Stimulated activated CD4-positive, alpha-beta T cell treated with anti-CD3 and anti-CD28 coated beads, Interleukin-15, amount 100 ng/mL, for 48 hours (primary cell): ENCODE results near the gene NUBPL.
"Not testable (repeated sequence)": the region's sequence is repeated elsewhere in the genome, so short reads cannot be mapped to it uniquely, and the experiment has no call there.

Source experiments
- DNase-seq, 2 donors: peaks; one replicate each; pipeline ENCODE4 v3.0.0-alpha.2; 2020; ENCODE audit warnings: low read depth in 2 of 2

NUBPL gene

GRCh38 chr14:31578266-31578665, 17.1 kb downstream of the NUBPL start:
- no peak for DNase-seq

- DNase-seq = no peak
These were observed 17.7 kb downstream of the NUBPL start for GRCh38 chr14:31578792-31579501.

GRCh38 chr14:31580234-31580633, 19.0 kb downstream of the NUBPL start:
- DNase-seq = no peak

- DNase-seq = no peak
These were observed 21.1 kb downstream of the NUBPL start for GRCh38 chr14:31582286-31582691.

GRCh38 chr14:31582836-31583452, 21.7 kb downstream of the NUBPL start:
- no peak for DNase-seq

GRCh38 chr14:31590206-31590605, 29.0 kb downstream of the NUBPL start:
- no peak for DNase-seq

- no peak for DNase-seq
These were observed 30.9 kb downstream of the NUBPL start for GRCh38 chr14:31592122-31592521.

- DNase-seq = no peak
These were observed 31.4 kb downstream of the NUBPL start for GRCh38 chr14:31592631-31593030.

DNA sequence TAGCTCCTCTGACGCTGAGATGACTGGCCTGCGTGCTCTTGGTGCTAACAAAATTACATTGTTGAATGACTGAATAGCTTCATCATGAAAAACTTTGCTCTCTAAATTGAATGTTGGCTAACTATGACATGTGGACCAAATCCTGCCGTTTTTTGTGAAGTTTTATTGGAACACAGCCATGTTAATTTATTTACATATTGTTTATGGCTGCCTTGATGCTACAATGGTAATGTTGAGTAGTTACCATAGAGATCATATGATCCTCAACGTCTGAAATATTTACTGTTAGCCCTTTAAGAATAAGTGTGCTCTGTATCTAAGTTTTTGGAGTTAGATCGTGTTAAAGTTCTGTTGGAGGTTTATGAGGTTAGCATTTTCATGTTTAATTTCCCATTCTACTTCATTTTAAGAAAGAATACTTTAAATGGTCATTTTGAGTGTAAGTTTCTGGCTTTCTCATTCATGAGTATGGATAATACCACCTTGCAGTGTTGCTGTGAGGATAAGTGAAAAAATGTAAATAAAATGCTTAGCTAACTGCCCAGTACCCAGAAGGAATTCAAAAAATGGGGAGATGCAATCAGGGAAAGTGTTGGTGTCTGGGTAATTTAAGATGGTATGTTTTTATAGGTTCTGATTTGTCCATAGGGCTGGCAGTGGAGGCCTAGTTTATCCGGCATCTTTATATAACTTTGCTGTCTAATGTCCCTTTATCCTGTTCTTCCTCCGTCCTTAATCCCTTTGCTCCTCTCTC, 35.3 kb downstream of the NUBPL start:
- no peak for DNase-seq

- DNase-seq = no peak
These were observed 44.5 kb downstream of the NUBPL start for GRCh38 chr14:31605702-31606101.

GRCh38 chr14:31611778-31612433, 50.7 kb downstream of the NUBPL start:
- DNase-seq = no peak

DNA sequence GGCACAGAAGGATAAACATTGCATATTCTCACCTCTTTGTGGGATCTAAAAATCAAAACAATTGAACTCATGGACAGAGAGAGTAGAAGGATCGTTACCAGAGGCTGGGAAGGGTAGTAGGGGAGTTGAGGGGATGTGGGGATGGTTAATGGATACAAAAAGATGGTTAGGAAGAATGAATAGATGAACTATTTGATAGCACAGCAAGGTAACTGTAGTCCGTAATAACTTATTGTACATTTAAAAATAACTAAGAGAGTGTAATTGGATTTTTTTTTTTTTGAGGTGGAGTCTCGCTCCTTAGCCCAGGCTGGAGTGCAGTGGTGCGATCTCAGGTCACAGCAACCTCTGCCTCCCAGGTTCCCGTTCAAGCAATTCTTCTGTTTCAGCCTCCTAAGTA, 52.0 kb downstream of the NUBPL start:
- DNase-seq = no peak

DNA sequence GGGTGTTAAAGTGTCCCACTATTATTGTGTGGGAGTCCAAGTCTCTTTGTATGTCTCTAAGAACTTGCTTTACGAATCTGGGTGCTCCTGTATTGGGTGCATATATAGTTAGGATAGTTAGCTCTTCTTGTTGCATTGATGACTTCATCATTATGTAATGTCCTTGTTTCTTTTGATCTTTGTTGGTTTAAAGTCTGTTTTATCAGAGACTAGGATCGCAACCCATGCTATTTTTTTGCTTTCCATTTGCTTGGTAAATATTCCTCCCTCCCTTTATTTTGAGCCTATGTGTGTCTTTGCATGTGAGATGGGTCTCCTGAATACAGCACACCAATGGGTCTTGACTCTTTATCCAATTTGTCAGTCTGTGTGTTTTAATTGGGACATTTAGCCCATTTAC, 57.7 kb downstream of the NUBPL start:
- DNase-seq = not testable (repeated sequence)

DNA sequence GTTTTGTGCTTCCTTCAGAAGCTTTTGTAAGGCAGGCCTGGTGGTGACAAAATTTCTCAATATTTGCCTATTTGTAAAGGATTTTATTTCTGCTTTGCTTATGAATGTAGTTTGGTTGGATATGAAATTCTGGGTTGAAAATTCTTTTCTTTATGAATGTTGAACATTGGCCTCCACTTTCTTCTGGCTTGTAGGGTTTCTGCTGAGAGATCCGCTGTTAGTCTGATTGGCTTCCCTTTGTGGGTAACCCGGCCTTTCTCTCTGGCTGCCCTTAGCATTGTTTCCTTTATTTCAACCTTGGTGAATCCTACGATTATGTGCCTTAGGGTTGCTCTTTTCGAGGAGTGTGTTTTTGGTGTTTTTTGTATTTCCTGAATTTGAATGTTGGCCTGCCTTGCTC, 58.2 kb downstream of the NUBPL start:
- DNase-seq = no peak

DNA sequence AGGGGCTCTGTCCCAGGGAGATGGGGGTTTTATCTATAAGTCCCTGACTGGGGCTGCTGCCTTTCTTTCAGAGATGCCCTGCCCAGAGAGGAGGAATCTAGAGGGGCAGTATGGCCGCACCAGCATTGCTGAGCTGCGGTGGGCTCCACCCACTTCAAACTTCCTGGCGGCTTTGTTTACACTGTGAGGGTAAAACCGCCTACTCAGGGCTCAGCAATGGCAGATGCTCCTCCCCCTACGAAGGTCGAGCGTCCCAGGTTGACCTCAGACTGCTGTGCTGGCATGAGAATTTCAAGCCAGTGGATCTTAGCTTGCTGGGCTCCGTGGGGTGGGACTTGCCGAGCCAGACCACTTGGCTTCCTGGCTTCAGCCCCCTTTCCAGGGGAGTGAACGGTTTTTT, 59.7 kb downstream of the NUBPL start:
- DNase-seq = not testable (repeated sequence)

- no peak for DNase-seq
These were observed 60.9 kb downstream of the NUBPL start for GRCh38 chr14:31622060-31622459.

GRCh38 chr14:31652900-31653299, 91.7 kb downstream of the NUBPL start:
- DNase-seq = not testable (repeated sequence)

DNA sequence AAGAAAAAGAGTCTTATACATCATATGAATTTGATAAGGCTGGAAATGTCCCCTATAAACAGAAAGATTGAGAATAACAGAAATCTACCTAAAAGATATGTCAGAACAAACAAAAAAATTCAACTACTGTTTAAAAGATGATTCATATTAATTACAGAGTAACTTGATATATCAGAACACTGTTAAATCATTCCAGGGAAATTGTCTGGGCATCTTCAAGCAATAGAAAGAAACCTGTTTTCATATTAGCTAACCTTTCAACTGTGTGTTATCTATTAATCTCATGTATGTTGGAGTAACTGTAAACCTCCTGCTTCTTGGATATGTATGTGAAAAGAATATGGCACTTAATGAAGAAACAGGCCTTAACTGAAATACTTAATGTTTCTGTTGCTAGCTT, 96.7 kb downstream of the NUBPL start:
- no peak for DNase-seq

DNA sequence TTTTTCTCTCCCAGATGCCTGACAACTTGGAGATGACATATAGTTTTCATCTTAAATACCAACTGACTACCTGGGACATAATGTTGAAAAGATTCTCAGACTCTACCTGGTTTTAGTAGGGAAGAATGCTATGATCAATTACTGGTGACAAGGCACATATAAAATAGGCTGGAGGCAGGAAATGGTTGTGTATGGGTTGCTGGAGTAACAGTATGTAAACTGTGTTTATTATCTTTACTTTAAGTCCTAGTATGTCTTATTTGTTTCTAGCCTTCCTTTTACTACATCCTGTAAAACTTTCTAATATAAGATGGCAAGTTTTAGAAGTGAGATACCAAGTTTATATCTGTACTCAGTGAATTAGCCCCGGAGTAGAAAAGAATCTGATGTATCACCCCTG, 98.1 kb downstream of the NUBPL start:
- no peak for DNase-seq

DNA sequence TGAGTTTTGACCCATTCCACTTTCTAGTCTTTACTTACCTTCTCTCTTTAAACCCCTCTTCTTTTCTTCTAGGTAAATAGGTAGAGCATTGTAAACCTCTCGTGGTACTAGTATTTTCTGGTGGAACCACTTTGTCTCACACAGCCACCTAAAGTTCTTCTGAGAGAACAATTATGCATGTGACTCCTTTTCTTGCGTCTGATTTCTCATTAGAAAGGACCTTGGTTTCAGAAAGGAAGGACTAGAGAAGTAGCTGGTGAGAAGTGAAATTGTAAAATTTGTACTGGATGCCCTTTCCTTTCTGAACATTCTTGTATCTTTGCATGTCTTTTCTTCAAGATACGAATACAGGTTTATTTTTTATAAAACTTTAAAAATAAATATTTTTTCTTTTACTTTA, 99.0 kb downstream of the NUBPL start:
- DNase-seq = no peak

DNA sequence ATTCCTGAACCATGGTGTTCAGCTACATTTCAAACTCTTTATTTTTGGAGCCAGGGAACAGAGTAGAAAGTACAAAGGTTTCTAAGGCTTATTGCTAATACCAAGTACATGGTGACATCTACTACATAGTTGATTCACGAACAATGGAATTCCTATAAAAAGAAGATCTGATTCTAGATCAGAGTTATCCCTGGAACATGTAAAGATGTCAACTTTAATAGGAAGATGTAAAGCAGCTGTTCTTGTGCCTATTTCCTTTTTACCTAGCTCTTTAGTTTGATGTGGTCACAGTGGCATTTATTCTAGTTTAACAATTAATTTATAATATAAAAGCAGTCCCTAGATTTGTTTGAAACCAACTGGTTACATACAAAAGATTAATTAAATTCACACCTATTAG, 99.5 kb downstream of the NUBPL start:
- no peak for DNase-seq

DNA sequence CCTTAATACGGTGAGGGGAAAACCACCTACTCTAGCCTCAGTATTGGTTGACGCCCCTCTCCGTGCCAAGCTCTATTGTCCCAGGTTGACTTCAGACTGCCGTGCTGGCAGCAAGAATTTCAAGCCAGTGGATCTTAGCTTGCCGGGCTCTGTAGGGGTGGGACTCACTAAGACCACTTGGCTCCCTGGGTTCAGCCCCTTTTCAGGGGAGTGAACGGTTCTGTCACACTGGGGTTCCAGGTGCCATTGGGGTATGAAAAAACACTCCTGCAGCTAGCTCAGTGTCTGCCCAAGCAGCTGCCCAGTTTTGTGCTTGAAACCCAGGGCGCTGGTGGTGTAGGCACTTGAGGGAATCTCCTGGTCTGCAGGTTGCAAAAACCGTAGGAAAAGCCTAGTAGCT, 107.1 kb downstream of the NUBPL start:
- no peak for DNase-seq
